ENCODE measurements around the gene LBHD2. TPM values are rescaled to one million over a fixed set of nuclear protein-coding genes. Genes with fewer than 3 reads are reported as not detected.

The LBHD2 gene
- total RNA-seq, 6 donors from 2014 or later: not detected

- TF ChIP-seq POLR2AphosphoS5 (IDR thresholded peaks at IDR 0.05) (no peak), POLR2A (IDR thresholded peaks at IDR 0.05) (no peak), EP300 (IDR thresholded peaks at IDR 0.05) (no peak), CTCF (IDR thresholded peaks at IDR 0.05) (no peak)
- Histone ChIP-seq H3K27me3 (peaks cover 0 to 21% (median 15%) of the 10 kb centered on the region in 4 donors), H3K9me3 (no peaks in the 10 kb centered on the region), H3K27ac (no peak overlapping the region), H3K4me1 (peaks cover 41 to 63% (median 58%) of the 10 kb centered on the region in 4 donors), H3K4me3 (no peak overlapping the region), H3K36me3 (no peaks in the 10 kb centered on the region)
- DNase-seq: peak in 1 of 2 donors; percentile 75
- ATAC-seq (ENCODE audit: low FRiP score in 2 of 2): no peak
- WGBS, 2 donors: 89 to 100% methylated on average over 6 to 22 of the region's 23 CpGs
Measured at GRCh38 chr14:103107455-103107854, 23.4 kb downstream of the LBHD2 start.

- Histone ChIP-seq H3K4me3 (no peak overlapping the region), H3K27me3 (peaks cover 0 to 14% (median 11%) of the 10 kb centered on the region in 4 donors), H3K9me3 (no peaks in the 10 kb centered on the region), H3K27ac (peak overlapping the region in 3 of 4 donors; percentile 7 to 42 (median 7)), H3K4me1 (peaks cover 36 to 60% (median 56%) of the 10 kb centered on the region in 4 donors), H3K36me3 (no peaks in the 10 kb centered on the region)
- peak in 1 of 2 donors; percentile 70 for DNase-seq
- TF ChIP-seq POLR2A (IDR thresholded peaks at IDR 0.05) (no peak), POLR2AphosphoS5 (IDR thresholded peaks at IDR 0.05) (no peak), CTCF (IDR thresholded peaks at IDR 0.05) (no peak), EP300 (IDR thresholded peaks at IDR 0.05) (no peak)
- no peak for ATAC-seq (ENCODE audit: low FRiP score in 2 of 2)
- 86% methylated on average over 11 to 21 of the region's 28 CpGs for WGBS, 2 donors
Measured at GRCh38 chr14:103107941-103108748, 24.1 kb downstream of the LBHD2 start.

GRCh38 chr14:103108749-103109207, 24.8 kb downstream of the LBHD2 start:
- Histone ChIP-seq H3K4me3 (no peak overlapping the region), H3K4me1 (peaks cover 30 to 55% (median 50%) of the 10 kb centered on the region in 4 donors), H3K36me3 (no peaks in the 10 kb centered on the region), H3K27ac (peak overlapping the region in 3 of 4 donors; percentile 7 to 42 (median 7)), H3K9me3 (no peaks in the 10 kb centered on the region), H3K27me3 (peaks cover 0 to 11% (median 7%) of the 10 kb centered on the region in 4 donors)
- ATAC-seq (ENCODE audit: low FRiP score in 2 of 2) (no peak), DNase-seq (no peak)
- TF ChIP-seq POLR2A (IDR thresholded peaks at IDR 0.05): no peak
- no peak for TF ChIP-seq EP300 (IDR thresholded peaks at IDR 0.05)
- TF ChIP-seq CTCF (IDR thresholded peaks at IDR 0.05): no peak
- no peak for TF ChIP-seq POLR2AphosphoS5 (IDR thresholded peaks at IDR 0.05)
- 33 to 39% methylated on average over 6 to 8 of the region's 9 CpGs for WGBS, 2 donors

GRCh38 chr14:103109535-103110441, 25.8 kb downstream of the LBHD2 start:
- WGBS, 2 donors: 41 to 65% methylated on average over 9 to 21 of the region's 32 CpGs
- DNase-seq (peak in 1 of 2 donors; percentile 88), ATAC-seq (ENCODE audit: low FRiP score in 2 of 2) (peak in 1 of 2 donors; percentile 67)
- Histone ChIP-seq H3K27me3 (peaks cover 0 to 2% (median under 1%) of the 10 kb centered on the region in 4 donors), H3K4me3 (no peak overlapping the region), H3K27ac (peak overlapping the region; percentile 32 to 77 (median 60)), H3K4me1 (peaks cover 20 to 49% (median 43%) of the 10 kb centered on the region in 4 donors), H3K9me3 (no peaks in the 10 kb centered on the region), H3K36me3 (no peaks in the 10 kb centered on the region)
- TF ChIP-seq POLR2AphosphoS5 (IDR thresholded peaks at IDR 0.05) (peak in 1 of 2 donors; percentile 23), POLR2A (IDR thresholded peaks at IDR 0.05) (no peak)
